Heart left ventricle (tissue), 13 donors: ENCODE measurements around the gene COL28A1.

Experiments
- CTCF ChIP-seq, 12 donors: fragments of 200-600 bp; sonication (generic) in 4 of 12; IDR thresholded peaks; one replicate each; pipeline versions ENCODE4 v1.5.0 to v1.8.0; 2018 to 2022; ENCODE audit warnings: antibody characterized with exemption in 12 of 12, mild to moderate bottlenecking in 5 of 12
- POLR2A ChIP-seq, 2 donors: fragments of 450-650 bp; IDR thresholded peaks; one replicate each; pipeline ENCODE4 v1.6.1; 2017; ENCODE audit warnings: antibody characterized with exemption in 2 of 2, mild to moderate bottlenecking in 2 of 2, moderate library complexity in 2 of 2
- donor health status: ischemic (EF 13 %, LVEDD 7.1; RV severe dilation, severe dysfunction).
- donor health status: DM: no; HTN: yes; CAD: no.
- donor health status: DM: no; HTN: no; CAD: no.
- donor health status: ischemic (EF 25% LVEDD 6.9; RV normal size, moderate dysfunction).
- donor health status: ischemic (EF 25% LVEDD 5.7; RV mildly dilated, moderate dysfunction).
- donor health status: ischemic (EF 35%, LVEDD 5.7; RV mildly dilated, moderate dysfunction).
- donor health status: nonischemic (EF 11% LVEDD 7.7; RV severe dilation, severe dysfunction).
- donor health status: DM: yes; HTN: yes; CAD: no.
- donor health status: PGD.
- donor health status: ischemic (EF 29% LVEDD 5.4; RV normal size, mild dysfunction).
- donor health status: nonischemic (EF 23%, LVEDD 6.1; RV moderate dilation, normal function).

- no peak for TF ChIP-seq CTCF (IDR thresholded peaks at IDR 0.05)
- no peak for TF ChIP-seq POLR2A (IDR thresholded peaks at IDR 0.05)
Observed at GRCh38 chr7:7554649-7555575, 19.2 kb upstream of the COL28A1 start.
